MM.1S (cell line): ENCODE measurements around the gene PODXL2.

Experiments used
- DNase-seq: peaks from one replicate; pipeline ENCODE4 v3.0.0-alpha.2; 2015
- H2AFZ ChIP-seq: fragments of 300-600 bp; sonication (generic); 2 replicates; pipeline ENCODE4 v1.6.0; 2016; ENCODE audit warnings: antibody characterized with exemption, low read length
- H3F3A ChIP-seq: fragments of 300-600 bp; sonication (generic); 2 replicates; pipeline ENCODE4 v1.6.1; 2016; ENCODE audit warnings: mild to moderate bottlenecking, antibody characterized with exemption, low read length, moderate library complexity, mixed read lengths; ENCODE audit not compliant: insufficient read depth
- H3K27ac ChIP-seq: fragments of 300-600 bp; sonication (generic); 2 replicates; pipeline ENCODE4 v1.5.1; 2016; ENCODE audit warnings: mild to moderate bottlenecking, low read length
- H3K27me3 ChIP-seq: fragments of 300-600 bp; sonication (generic); replicated peaks from 2 replicates; pipeline ENCODE4 v1.6.0; 2016; ENCODE audit warnings: low read length; ENCODE audit not compliant: insufficient read depth
- H3K36me3 ChIP-seq: fragments of 300-600 bp; sonication (generic); replicated peaks from 2 replicates; pipeline ENCODE4 v1.6.1; 2016; ENCODE audit warnings: mild to moderate bottlenecking, low read length, mixed read lengths; ENCODE audit not compliant: insufficient read depth
- H3K4me1 ChIP-seq: fragments of 300-600 bp; sonication (generic); 2 replicates; pipeline ENCODE4 v1.6.1; 2016; ENCODE audit warnings: low read length, mixed read lengths
- H3K4me2 ChIP-seq: fragments of 300-600 bp; sonication (generic); 2 replicates; pipeline ENCODE4 v1.6.0; 2016; ENCODE audit warnings: low read depth, low read length
- H3K4me3 ChIP-seq: fragments of 300-600 bp; sonication (generic); 2 replicates; pipeline ENCODE4 v1.5.1; 2016; ENCODE audit warnings: low read length, mixed read lengths
- H3K79me2 ChIP-seq: fragments of 300-600 bp; sonication (generic); 2 replicates; pipeline ENCODE4 v1.6.1; 2016; ENCODE audit warnings: mixed run types, low read length, mixed read lengths
- H3K9ac ChIP-seq: fragments of 300-600 bp; sonication (generic); 2 replicates; pipeline ENCODE4 v1.6.1; 2016; ENCODE audit warnings: low read length, mixed read lengths
- H3K9me2 ChIP-seq: fragments of 300-600 bp; sonication (generic); replicated peaks from 2 replicates; pipeline ENCODE4 v1.6.1; 2016; ENCODE audit warnings: mild to moderate bottlenecking, low read length, mixed read lengths; ENCODE audit not compliant: insufficient read depth
- H3K9me3 ChIP-seq: fragments of 300-600 bp; sonication (generic); replicated peaks from 2 replicates; pipeline ENCODE4 v1.6.1; 2016; ENCODE audit warnings: mild to moderate bottlenecking, low read length, mixed read lengths; ENCODE audit not compliant: insufficient read depth
- H4K20me1 ChIP-seq: fragments of 300-600 bp; sonication (generic); 2 replicates; pipeline ENCODE4 v1.6.1; 2016; ENCODE audit warnings: mild to moderate bottlenecking, low read length, moderate library complexity, mixed read lengths; ENCODE audit not compliant: insufficient read depth
- CTCF ChIP-seq: fragments of 300-600 bp; sonication (generic); IDR thresholded peaks from 2 replicates; pipeline ENCODE4 v1.5.1; 2016; ENCODE audit warnings: antibody characterized with exemption, low read length, mixed read lengths
- EZH2 ChIP-seq: fragments of 300-600 bp; sonication (generic); optimal IDR thresholded peaks from 2 replicates; pipeline ENCODE3; 2017; ENCODE audit warnings: low read depth, mild to moderate bottlenecking, antibody characterized with exemption, low read length, mixed read lengths
- EZH2phosphoT487 ChIP-seq: fragments of 300-600 bp; sonication (generic); IDR thresholded peaks from 2 replicates; pipeline ENCODE4 v1.6.1; 2018; ENCODE audit warnings: antibody characterized with exemption, low read length

PODXL2 gene

GRCh38 chr3:127717357-127718244, 88.6 kb downstream of the PODXL2 start:
- H3K9me2 ChIP-seq = no peaks in the 10 kb centered on the region
- H3K36me3 ChIP-seq = no peaks in the 10 kb centered on the region
- H3F3A ChIP-seq = no peaks in the 10 kb centered on the region
- H3K4me3 ChIP-seq = no peak overlapping the region
- H3K27me3 ChIP-seq = no peaks in the 10 kb centered on the region
- H2AFZ ChIP-seq = no peak overlapping the region
- no peak overlapping the region for H3K9ac ChIP-seq
- no peaks in the 10 kb centered on the region for H4K20me1 ChIP-seq
- no peak for TF ChIP-seq EZH2
- no peak for TF ChIP-seq CTCF
- TF ChIP-seq EZH2phosphoT487 = no peak
- no peak overlapping the region for H3K27ac ChIP-seq
- H3K4me2 ChIP-seq = no peak overlapping the region
- H3K4me1 ChIP-seq = no peaks in the 10 kb centered on the region
- DNase-seq = no peak
- H3K79me2 ChIP-seq = no peaks in the 10 kb centered on the region
- H3K9me3 ChIP-seq = no peaks in the 10 kb centered on the region

GRCh38 chr3:127718245-127718915, 89.4 kb downstream of the PODXL2 start:
- H3K27me3 ChIP-seq = no peaks in the 10 kb centered on the region
- no peaks in the 10 kb centered on the region for H3F3A ChIP-seq
- H4K20me1 ChIP-seq = no peaks in the 10 kb centered on the region
- H3K9me3 ChIP-seq = no peaks in the 10 kb centered on the region
- H3K36me3 ChIP-seq = no peaks in the 10 kb centered on the region
- no peak overlapping the region for H2AFZ ChIP-seq
- H3K4me1 ChIP-seq = no peaks in the 10 kb centered on the region
- no peak overlapping the region for H3K4me2 ChIP-seq
- no peak overlapping the region for H3K27ac ChIP-seq
- H3K9ac ChIP-seq = no peak overlapping the region
- no peak for DNase-seq
- H3K9me2 ChIP-seq = no peaks in the 10 kb centered on the region
- TF ChIP-seq EZH2 (no peak), EZH2phosphoT487 (no peak), CTCF (no peak)
- no peaks in the 10 kb centered on the region for H3K79me2 ChIP-seq
- no peak overlapping the region for H3K4me3 ChIP-seq

GRCh38 chr3:127718916-127719290, 89.9 kb downstream of the PODXL2 start:
- Histone ChIP-seq H3F3A (no peaks in the 10 kb centered on the region), H3K9ac (no peak overlapping the region), H2AFZ (no peak overlapping the region), H4K20me1 (no peaks in the 10 kb centered on the region), H3K9me2 (no peaks in the 10 kb centered on the region), H3K4me3 (no peak overlapping the region), H3K4me2 (no peak overlapping the region), H3K4me1 (no peaks in the 10 kb centered on the region), H3K36me3 (no peaks in the 10 kb centered on the region), H3K9me3 (no peaks in the 10 kb centered on the region), H3K27me3 (no peaks in the 10 kb centered on the region), H3K27ac (no peak overlapping the region), H3K79me2 (no peaks in the 10 kb centered on the region)
- no peak for DNase-seq
- TF ChIP-seq EZH2 = no peak
- no peak for TF ChIP-seq CTCF
- no peak for TF ChIP-seq EZH2phosphoT487
